Keratinocyte (primary cell): ENCODE data around the gene CXCL13.
"Not testable (repeated sequence)": the region's sequence is repeated elsewhere in the genome, so short reads cannot be mapped to it uniquely, and the experiment has no call there.

ENCODE experiments used
- EZH2 ChIP-seq: IDR thresholded peaks from one replicate; pipeline ENCODE4 v1.6.1; 2012; ENCODE audit warnings: inconsistent platforms, mild to moderate bottlenecking, low read length, moderate library complexity
- TF ChIP-seq, protein P1 (sequence below), 3 experiments: IDR thresholded peaks in 1 of 3; conservative IDR thresholded peaks in 1 of 3; optimal IDR thresholded peaks in 1 of 3; 2 replicates in 2 of 3; 3 replicates in 1 of 3; pipeline versions ENCODE3 to v1.5.1; 2011; ENCODE audit warnings: low read length in 3 of 3, mild to moderate bottlenecking in 3 of 3, moderate library complexity in 2 of 3, control low read depth in 1 of 3, inconsistent platforms in 1 of 3; ENCODE audit not compliant: insufficient read depth in 2 of 3; ENCODE audit errors: extremely low read depth in 1 of 3

DNA sequence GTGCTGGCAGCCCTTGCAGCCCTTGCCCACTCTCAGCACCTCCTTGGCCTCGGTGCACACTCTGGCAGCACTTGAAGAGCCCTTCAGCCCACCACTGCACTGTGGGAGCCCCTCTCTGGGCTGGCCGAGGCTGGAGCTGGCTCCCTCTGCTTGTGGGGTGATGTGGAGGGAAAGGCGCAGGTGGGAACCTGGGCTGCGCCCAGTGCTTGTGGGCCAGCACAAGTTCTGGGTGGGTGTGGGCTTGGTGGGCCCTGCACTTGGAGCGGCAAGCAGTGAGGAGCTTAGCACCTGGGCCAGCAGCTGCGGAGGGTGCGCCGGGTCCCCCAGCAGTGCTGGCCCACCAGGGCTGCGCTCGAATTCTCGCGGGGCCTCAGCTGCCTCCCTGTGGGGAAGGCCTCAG is 43.9 kb upstream of the CXCL13 start:
- TF ChIP-seq, protein P1, sequence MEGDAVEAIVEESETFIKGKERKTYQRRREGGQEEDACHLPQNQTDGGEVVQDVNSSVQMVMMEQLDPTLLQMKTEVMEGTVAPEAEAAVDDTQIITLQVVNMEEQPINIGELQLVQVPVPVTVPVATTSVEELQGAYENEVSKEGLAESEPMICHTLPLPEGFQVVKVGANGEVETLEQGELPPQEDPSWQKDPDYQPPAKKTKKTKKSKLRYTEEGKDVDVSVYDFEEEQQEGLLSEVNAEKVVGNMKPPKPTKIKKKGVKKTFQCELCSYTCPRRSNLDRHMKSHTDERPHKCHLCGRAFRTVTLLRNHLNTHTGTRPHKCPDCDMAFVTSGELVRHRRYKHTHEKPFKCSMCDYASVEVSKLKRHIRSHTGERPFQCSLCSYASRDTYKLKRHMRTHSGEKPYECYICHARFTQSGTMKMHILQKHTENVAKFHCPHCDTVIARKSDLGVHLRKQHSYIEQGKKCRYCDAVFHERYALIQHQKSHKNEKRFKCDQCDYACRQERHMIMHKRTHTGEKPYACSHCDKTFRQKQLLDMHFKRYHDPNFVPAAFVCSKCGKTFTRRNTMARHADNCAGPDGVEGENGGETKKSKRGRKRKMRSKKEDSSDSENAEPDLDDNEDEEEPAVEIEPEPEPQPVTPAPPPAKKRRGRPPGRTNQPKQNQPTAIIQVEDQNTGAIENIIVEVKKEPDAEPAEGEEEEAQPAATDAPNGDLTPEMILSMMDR (optimal IDR thresholded peaks at IDR 0.05 in 1 of 3, IDR thresholded peaks at IDR 0.05 in 1 of 3, conservative IDR thresholded peaks at IDR 0.05 in 1 of 3; ENCODE audit: extremely low read depth in 1 of 3, insufficient read depth in 2 of 3, low read length in 3 of 3), result not testable (repeated sequence)
- TF ChIP-seq EZH2, result not testable (repeated sequence)
